ENCODE data around the gene TRIM47. TPM values are rescaled to one million over a fixed set of nuclear protein-coding genes. Genes with fewer than 3 reads are reported as not detected.

The TRIM47 gene
- total RNA-seq, 1 experiment from 2014 or later: 6.9 TPM

- Histone ChIP-seq H4K8ac (replicated peaks; ENCODE audit: insufficient read length, low read depth, low read length) (no peak overlapping the region), H3K27me3 (ENCODE audit: insufficient read depth, low read length) (no peaks in the 10 kb centered on the region), H4K5ac (ENCODE audit: insufficient read length, low read depth, low read length) (no peak overlapping the region), H2BK120ac (ENCODE audit: low read depth, low read length, poor library complexity, severe bottlenecking) (no peak overlapping the region), H3K4me2 (ENCODE audit: insufficient read depth, insufficient read length, low read length) (no peak overlapping the region), H2AFZ (ENCODE audit: low read length) (no peak overlapping the region), H2AK5ac (ENCODE audit: insufficient read length, low read length) (no peak overlapping the region), H3T11ph (ENCODE audit: low read length) (no peak overlapping the region), H3K23ac (ENCODE audit: insufficient read length, low read depth, low read length) (no peak overlapping the region), H3K9me3 (ENCODE audit: control insufficient read depth, low read depth, low read length) (no peaks in the 10 kb centered on the region), H3K27ac (ENCODE audit: insufficient read length, low read depth, low read length) (no peak overlapping the region), H2BK5ac (ENCODE audit: insufficient read length, low read length) (no peak overlapping the region), H3K18ac (ENCODE audit: insufficient read length, low read depth, low read length) (no peak overlapping the region), H3K4me1 (ENCODE audit: insufficient read depth, low read length) (no peaks in the 10 kb centered on the region), H3K79me2 (ENCODE audit: insufficient read depth, low read length) (no peaks in the 10 kb centered on the region), H3K79me1 (ENCODE audit: insufficient read depth, low read depth, low read length, poor library complexity, severe bottlenecking) (no peaks in the 10 kb centered on the region), H2BK15ac (ENCODE audit: low read depth, low read length) (no peak overlapping the region), H4K91ac (ENCODE audit: insufficient read length, low read depth, low read length) (no peak overlapping the region), H3K9ac (ENCODE audit: extremely low read depth, insufficient read length, low read length) (no peak overlapping the region), H3K14ac (ENCODE audit: insufficient read depth, low read length) (no peak overlapping the region), H4K20me1 (ENCODE audit: control insufficient read depth, insufficient read depth, insufficient read length) (no peaks in the 10 kb centered on the region), H2BK12ac (ENCODE audit: insufficient read length, low read depth, low read length) (no peak overlapping the region), H3K56ac (ENCODE audit: insufficient read length, low read depth, low read length) (no peak overlapping the region), H2BK20ac (ENCODE audit: low read depth, low read length, poor library complexity, severe bottlenecking) (no peak overlapping the region), H3K4ac (ENCODE audit: low read depth, low read length) (no peak overlapping the region), H3K23me2 (ENCODE audit: insufficient read length, low read depth, low read length, poor library complexity, severe bottlenecking) (no peaks in the 10 kb centered on the region)
- no peaks in the 10 kb centered on the region for H3K27me3 Mint-ChIP-seq (ENCODE audit: low read depth)
- DNase-seq: no peak
- H3K4me3 Mint-ChIP-seq: no peak overlapping the region
- TF ChIP-seq, protein P1, sequence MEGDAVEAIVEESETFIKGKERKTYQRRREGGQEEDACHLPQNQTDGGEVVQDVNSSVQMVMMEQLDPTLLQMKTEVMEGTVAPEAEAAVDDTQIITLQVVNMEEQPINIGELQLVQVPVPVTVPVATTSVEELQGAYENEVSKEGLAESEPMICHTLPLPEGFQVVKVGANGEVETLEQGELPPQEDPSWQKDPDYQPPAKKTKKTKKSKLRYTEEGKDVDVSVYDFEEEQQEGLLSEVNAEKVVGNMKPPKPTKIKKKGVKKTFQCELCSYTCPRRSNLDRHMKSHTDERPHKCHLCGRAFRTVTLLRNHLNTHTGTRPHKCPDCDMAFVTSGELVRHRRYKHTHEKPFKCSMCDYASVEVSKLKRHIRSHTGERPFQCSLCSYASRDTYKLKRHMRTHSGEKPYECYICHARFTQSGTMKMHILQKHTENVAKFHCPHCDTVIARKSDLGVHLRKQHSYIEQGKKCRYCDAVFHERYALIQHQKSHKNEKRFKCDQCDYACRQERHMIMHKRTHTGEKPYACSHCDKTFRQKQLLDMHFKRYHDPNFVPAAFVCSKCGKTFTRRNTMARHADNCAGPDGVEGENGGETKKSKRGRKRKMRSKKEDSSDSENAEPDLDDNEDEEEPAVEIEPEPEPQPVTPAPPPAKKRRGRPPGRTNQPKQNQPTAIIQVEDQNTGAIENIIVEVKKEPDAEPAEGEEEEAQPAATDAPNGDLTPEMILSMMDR (conservative IDR thresholded peaks at IDR 0.05): no peak
- peaks cover 4 to 31% (median 30%) of the 10 kb centered on the region in 3 experiments for H3K36me3 Mint-ChIP-seq (ENCODE audit: insufficient read depth in 1 of 3, low read depth in 3 of 3)
- peaks cover 14 to 19% of the 10 kb centered on the region in 2 experiments for H3K4me1 Mint-ChIP-seq
- 0 out of 7 replicates have a peak overlapping the region, but pooled peaks of 2 of the 3 experiments have one; percentile 44 to 45 for H3K27ac Mint-ChIP-seq
- H3K9me3 Mint-ChIP-seq: no peaks in the 10 kb centered on the region; a peak in 1 of 5 replicates
- WGBS (ENCODE audit: extremely low coverage, insufficient read length, low lambda C conversion rate): no CpG with 5 or more reads among the region's 12 CpGs
Observed at GRCh38 chr17:75825748-75826370, 52.5 kb downstream of the TRIM47 start.

All from H9 (cell line).